Esophagus mucosa (tissue), 1 donor: ENCODE results near the gene ARL5B. TPM values are rescaled to one million over a fixed set of nuclear protein-coding genes. Genes with fewer than 3 reads are reported as not detected.
A peak's percentile ranks its signal among the peaks of the same experiment; 100 is the strongest.
"Not testable (repeated sequence)": the region's sequence is repeated elsewhere in the genome, so short reads cannot be mapped to it uniquely, and the experiment has no call there.

ENCODE experiments used
- ATAC-seq: fragments of 200-7000 bp; cut with Tn5 transposase; one replicate; pipeline ENCODE4 v1.9.1; 2020
- total RNA-seq: library from RNA; stranded (reverse); gene quantifications from one replicate; pipeline ENCODE4 v1.2.4, GENCODE V29; 2023
- donor health status: DM: yes; HTN: yes; CAD: no.

Gene ARL5B, protein sequence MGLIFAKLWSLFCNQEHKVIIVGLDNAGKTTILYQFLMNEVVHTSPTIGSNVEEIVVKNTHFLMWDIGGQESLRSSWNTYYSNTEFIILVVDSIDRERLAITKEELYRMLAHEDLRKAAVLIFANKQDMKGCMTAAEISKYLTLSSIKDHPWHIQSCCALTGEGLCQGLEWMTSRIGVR
- total RNA-seq = 9.5 TPM

DNA sequence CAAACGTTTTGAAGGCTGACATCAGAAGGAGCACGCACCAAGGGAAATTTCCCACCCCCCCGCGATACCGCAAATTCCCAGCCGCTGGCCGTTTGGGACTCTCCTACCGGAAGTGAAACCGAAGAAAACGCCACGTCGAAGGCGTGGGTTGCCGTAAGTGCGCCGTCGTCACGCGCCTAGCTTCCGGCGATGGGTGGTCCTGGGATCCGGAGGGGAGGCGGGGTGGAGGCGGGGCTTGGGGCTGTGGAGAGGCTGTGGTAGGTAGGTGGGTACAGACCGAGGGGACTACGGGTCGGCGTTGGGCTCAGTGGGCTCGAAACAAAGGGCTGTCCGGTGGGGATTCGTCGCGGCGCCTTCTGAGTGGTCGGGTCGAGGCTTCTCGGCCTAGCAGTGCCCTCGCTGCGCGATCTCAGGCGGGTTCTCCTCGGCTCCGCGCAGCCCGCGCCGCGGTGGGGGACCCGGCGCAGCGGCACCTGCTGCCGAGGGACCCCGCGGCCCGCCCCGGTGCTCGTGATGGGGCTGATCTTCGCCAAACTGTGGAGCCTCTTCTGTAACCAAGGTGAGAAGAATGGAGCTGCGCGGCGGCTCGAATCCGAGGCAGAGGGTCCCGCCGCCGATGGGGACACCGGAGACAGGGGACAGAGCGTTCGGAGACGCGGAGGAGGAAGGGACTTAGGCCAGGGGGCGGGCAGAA lies at the start of gene ARL5B:
ARL5B (plus strand) TSS at position 307 of the 694 bp plus-strand sequence; CDS start at position 514, 207 bp downstream.
- peak; percentile 100 for ATAC-seq

DNA sequence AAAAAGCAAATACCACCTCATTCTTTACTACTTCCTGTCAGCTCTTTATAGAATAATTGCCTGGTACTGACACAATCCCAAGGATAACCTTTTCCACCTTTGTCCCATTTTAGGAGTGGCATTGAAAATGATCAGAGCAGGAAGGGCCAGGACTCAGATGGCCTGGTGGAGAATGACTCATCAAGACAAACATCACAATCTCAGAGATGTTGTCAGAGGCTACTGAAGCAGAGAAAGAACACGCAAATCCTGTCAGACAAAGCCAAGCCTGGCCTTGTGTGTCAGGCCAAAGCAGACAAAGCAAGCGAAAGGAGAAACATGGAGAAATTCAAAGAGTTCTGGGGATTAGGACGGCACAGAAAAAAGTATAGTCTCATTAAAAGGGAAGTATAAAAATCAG lies 48.7 kb upstream of the ARL5B start:
- ATAC-seq = peak; percentile 99

DNA sequence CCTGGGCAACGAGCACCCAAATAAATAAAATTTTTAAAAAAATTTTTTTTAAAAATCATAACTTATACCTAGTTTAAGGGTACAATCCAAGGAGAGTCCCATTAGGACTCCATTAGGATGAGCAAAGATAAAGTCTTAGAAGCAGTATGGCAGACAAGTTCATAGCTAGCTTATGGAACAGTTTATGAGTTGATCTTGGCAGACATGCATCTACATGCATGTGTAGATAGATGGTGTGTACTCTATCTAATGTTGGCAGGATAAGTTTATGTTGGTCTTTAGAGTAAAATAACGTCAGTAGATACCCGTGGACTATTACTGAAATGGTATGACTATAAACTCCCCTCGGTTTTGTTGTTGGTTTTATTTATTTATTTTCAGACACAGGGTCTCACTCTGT lies 48.1 kb upstream of the ARL5B start:
- ATAC-seq = no peak

DNA sequence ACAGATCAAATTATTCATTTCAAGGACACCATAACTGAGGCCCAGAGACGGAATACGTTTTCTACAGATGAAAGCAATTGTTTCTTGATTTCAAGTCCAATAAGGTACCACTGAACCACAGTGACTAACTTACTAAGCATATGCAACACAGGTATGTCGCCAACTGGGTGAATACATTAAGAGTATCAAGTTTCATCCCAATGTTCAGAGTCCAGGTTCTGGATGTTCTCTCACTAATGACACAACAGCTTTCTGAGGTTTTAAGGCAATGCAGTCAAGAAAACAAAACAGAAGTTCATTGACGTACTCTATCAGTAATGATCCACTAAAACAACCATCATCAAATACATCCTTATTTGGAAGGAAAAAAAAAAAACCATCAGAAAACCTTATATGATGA lies 43.6 kb upstream of the ARL5B start:
- no peak for ATAC-seq

DNA sequence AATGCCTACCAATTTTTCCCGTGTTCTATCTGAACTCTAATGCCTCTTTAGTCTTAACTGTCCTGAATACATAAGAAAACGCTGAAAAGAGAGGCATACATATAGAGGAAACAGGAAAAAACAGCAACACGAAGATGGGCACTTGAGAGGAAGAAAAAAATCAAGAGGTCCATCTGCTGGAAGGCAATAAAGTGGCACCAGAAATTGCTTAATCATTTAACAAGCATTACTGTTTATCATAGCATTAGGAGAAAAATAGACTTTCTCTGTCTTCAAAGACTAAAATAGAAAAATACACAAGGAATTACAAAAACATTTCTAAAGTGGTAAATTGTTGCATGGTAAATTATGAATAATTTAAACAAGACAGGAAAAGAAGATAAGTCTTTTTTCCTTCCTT lies 42.9 kb upstream of the ARL5B start:
- no peak for ATAC-seq

DNA sequence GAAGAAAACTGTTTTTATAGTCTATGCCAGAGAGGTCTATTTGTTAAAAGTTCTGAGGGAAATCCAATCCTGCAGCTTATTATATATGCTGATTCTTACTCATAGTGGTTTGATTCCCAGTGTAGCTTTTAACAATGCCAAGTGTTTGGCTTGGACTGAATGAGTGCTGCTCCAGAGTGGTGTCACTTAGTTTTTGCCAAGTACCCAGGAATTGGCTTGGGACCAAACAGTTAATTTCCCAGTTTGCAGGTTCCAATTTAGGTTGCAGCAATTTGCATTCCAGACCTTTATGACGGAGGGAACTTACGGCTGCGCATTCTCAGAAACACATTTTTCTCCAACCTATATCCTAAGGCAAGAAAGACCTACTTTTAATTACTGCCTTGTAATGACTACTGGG lies 40.2 kb upstream of the ARL5B start:
- ATAC-seq = no peak

DNA sequence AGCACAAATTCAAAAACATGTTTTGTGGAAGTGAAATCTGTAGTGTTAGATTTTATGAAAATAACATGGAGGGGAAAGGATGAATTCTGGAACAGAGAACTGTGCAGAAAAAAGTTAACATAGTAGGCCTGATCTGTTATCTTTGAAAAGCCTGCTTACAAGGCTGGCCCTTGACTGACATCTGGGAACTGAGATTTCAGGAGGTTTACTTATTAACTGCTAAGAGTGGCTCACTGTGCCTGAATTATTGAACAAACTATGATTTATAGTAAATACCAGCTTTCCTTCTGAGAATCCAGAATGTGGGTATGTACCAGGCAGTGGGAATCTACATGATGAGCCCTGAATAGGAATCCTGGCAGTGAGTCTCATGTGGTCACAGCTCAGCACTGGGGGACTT lies 38.4 kb upstream of the ARL5B start:
- no peak for ATAC-seq

DNA sequence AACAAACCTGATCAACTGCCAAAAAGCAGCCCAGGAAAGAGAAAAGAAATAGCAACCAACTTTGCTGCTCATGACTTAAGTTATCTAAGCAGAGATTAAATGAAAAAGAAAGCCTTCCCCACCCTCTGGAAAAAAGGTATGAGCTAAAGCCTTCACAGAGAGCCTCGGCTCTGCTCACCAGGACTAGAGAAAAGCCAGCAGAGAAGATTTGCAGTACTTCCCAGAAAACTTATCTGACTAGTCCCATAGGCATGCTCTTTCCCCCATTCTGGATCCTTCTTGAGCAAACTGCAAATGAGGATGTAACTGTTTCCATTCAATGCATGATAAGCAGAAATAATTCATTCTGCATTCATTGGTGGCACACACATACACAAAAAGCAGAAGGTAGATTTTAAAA lies 35.6 kb upstream of the ARL5B start:
- not testable (repeated sequence) for ATAC-seq

DNA sequence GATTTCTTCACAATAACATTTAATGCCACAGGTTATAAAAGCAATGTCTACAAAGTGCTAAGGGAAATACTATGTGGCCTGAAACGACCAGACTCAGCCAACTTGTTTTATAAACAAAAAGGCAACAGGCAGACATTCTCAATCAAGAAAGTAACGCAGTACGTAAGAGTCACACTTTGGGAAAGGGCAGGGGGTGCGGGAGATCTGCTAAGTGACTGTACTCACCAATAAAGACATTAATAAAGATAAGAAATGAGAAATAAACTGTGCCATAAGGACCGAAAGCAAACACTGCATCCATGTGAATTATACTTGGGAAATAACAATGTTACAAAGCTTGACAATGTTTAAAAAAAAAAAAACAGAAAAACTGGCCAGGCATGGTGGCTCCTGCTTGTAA lies 33.3 kb upstream of the ARL5B start:
- ATAC-seq = no peak

DNA sequence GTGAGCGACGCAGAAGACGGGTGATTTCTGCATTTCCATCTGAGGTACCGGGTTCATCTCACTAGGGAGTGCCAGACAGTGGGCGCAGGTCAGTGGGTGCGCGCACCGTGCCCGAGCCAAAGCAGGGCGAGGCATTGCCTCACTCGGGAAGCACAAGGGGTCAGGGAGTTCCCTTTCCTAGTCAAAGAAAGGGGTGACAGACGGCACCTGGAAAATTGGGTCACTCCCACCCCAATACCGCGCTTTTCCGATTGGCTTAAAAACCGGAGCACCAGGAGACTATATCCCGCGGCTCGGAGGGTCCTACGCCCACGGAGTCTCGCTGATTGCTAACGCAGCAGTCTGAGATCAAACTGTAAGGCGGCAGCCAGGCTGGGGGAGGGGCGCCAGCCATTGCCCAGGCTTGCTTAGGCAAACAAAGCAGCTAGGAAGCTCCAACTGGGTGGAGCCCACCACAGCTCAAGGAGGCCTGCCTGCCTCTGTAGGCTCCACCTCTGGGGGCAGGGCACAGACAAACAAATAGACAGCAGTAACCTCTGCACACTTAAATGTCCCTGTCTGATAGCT lies 31.7 kb upstream of the ARL5B start:
- not testable (repeated sequence) for ATAC-seq

DNA sequence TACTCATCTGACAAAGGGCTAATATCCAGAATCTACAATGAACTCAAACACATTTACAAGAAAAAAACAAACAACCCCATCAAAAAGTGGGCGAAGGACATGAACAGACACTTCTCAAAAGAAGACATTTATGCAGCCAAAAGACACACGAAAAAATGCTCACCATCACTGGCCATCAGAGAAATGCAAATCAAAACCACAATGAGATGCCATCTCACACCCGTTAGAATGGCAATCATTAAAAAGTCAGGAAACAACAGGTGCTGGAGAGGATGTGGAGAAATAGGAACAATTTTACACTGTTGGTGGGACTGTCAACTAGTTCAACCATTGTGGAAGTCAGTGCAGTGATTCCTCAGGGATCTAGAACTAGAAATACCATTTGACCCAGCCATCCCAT lies 26.7 kb upstream of the ARL5B start:
- not testable (repeated sequence) for ATAC-seq

DNA sequence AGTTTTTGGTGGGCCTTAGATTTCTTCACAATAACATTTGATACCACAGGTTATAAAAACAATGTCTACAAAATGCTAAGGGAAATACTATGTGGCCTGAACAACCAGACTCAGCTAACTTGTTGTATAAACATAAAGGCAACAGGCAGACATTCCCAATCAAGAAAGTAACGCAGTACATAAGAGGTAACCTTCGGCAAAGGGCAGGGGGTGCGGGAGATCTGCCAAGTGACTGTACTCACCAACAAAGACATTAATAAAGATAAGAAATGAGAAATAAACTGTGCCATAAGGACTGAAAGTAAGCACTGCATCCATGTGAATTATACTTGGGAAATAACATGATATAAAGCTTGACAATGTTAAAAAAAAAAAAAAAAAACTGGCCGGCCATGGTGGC lies 23.2 kb upstream of the ARL5B start:
- no peak for ATAC-seq

DNA sequence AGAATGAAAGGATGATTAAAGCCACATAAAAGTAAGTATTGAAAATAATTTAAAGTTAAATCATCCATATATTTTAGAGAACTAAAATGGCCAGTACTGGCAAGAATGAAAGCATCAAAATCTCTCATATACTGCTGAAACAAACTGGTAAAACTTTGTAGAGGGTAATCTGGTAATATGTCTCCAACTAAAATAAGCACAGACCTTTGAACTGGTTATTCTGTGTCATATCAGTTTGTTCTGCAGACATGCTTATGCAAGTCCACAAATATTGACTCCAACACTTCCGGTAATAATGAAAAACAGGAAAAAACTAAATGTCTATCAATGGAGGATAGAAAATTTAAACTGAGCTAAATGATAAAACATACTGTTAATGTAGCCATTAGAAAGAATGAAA lies 21.8 kb upstream of the ARL5B start:
- ATAC-seq = not testable (repeated sequence)

DNA sequence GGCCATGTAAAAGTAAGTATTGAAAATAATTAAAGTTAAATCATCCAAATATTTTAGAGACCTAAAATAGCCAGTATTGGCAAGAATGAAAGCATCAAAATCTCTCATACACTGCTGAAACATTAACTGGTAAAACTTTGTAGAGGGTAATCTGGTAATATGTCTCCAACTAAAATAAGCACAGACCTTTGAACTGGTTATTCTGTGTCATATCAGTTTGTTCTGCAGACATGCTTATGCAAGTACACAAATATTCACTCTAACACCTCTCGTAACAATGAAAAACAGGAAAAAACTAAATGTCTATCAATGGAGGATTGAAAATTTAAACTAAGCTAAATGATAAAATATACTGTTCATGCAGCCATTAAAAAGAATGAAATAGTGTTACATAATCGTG lies 19.5 kb upstream of the ARL5B start:
- ATAC-seq = not testable (repeated sequence)

DNA sequence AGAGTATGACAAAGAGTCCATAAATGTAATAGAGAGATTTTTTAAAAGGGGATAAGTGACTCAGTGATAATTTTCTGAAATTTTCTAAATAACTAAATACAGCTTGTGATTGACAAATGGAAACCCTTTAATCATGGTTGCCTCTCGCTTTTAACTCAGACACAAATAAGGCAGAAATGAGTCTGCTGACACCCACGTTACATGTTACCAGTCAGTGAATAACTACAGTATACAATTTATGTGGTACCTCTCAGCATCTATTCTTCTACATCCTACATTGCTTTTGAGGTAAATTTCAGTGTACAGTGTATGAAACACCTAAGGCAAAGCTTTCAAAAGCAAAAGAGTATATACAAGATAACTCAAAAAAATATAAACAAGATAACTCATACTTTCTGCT lies 12.1 kb upstream of the ARL5B start:
- no peak for ATAC-seq

DNA sequence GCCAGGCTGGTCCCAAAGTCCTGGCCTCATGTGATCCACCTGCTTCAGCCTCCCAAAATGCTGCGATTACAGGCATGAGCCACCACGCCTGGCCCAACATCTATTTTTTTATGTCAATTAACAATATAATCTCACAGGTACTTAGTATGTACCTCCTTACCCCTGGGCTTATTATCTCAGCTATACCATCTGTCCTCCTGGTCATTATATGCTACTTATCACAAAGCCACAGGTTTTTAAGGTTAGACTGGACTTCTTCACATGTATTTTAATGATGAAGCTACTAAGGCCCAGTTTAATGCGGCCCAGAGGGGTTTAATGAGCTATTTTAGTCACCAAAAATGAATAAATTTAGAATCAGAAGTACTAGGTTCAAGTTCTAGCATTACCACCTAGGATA lies 11.3 kb upstream of the ARL5B start:
- no peak for ATAC-seq

DNA sequence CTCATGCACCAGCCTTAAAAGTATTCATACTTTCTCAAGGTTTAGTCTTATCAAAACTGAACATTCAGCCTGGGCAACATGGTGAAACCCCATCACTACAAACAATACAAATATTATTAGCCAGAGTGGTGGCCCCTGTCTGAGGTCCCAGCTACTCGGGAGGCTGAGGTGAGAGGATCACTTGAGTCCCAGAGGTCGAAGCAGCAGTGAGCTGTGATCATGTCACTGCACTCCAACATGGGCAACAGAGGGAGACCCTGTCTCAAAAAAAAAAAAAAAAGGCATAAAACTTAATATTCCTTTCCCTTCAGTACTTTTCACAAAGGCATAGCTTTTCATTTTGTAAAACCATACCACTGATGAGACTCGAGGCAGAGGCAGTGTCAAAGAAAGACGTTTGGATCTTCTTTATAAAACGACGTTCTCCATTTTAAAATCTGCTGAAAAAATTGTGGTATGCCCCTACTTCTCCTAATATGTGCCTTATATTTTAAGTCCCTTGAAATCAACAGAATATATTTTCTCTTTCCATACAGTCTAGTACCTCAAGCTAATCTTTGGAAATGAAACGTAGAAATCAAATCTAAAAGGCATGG lies 9.8 kb upstream of the ARL5B start:
- no peak for ATAC-seq

DNA sequence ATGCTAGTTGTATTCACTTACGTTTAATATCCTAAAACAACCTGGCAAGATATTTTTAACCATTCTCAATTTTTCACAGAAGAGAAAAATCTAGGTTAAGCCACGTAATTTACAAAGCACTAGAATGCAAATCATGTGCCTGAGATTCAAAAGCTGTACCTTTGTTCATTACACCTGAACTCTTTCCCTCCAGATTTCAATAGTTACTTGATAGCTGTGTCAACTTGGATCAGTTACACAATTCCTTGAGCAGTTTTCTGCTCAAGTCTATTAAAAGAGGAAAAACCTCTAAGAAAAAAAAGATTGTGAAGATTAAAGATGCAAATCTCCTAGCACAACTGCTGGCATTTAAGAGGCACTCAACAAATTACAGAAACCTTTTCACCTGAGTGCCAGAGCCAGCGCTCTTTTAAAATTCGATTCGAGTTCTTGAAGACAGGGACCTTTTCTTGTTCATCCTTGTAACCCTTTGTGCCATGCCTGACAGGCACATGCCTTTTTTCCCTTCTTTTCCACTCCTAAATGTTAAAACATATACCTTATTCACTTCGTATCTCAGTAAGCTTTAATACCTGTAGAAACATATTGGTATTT lies 8.7 kb upstream of the ARL5B start:
- ATAC-seq = no peak

DNA sequence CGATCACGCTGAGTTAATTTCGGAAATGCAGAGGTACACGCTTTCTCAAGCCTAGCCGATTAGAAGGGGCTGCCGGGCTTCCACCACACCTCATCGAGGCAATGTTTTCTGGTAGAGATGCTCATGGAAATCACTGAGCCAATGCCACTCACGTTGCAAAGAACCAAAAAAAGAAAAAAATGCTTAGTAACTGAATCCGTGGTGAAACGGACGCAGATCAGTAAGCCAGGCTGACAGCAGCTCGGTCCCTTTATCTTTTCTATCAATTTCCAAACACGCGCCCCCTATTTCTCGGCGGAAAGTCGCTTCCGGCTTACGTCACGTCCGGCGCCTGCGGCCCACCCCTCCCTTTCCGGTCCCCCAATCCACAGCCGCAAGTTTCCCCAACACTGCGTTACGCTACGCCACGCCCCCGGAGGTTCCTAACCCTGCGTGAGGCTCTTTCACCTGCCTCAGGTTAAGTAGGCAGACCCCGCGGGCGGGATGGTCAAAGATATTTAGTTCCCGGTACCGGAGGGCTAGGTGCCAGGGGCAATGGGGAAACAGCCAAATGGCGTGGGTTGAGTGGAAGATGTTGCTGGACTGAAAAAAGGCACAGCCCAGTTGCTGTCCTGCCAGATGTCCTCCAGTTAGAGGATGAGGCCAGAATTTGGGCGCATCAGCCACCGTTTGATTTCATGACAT lies 7.8 kb upstream of the ARL5B start, which contains the start of gene NSUN6:
NSUN6 (minus strand) TSS at position 264 of the 684 bp plus-strand sequence. CDS start 384 bp downstream, outside the sequence.
- peak; percentile 99 for ATAC-seq

DNA sequence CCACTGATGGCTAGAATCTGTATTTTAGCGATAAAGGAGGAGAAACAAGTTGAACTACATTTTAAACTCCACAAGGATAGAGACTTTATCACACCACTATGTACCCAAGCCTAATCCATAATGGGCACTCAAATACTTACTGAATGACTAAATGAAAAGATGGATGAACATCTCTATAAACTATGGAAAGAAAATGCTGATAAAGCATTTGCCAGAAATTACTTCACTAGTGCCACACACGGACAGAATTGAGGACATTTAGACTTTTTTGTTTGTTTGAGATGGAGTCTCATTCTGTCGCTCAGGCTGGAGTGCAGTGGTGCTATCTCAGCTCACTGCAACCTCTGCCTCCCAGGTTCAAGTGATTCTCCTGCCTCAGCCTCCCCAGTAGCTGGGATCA lies 6.1 kb upstream of the ARL5B start:
- no peak for ATAC-seq

DNA sequence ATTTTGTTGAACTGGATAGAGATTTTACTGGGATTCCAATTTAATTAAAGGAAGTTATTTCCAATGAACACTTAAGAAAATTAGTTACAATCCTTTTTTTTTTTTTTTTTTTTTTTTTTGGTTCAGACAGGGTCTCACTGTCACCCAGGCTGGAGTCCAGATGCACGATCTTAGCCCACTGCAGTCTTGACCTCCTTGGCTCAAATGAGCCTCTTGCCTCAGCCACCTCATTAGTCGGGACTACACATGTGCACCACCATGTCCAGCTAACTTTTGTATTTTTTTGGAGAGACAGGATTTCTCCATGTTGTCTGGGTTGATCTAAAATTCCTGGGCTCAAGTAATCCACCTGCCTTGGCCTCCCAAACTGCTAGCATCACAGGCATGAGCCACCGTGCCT lies 2.5 kb upstream of the ARL5B start:
- no peak for ATAC-seq

DNA sequence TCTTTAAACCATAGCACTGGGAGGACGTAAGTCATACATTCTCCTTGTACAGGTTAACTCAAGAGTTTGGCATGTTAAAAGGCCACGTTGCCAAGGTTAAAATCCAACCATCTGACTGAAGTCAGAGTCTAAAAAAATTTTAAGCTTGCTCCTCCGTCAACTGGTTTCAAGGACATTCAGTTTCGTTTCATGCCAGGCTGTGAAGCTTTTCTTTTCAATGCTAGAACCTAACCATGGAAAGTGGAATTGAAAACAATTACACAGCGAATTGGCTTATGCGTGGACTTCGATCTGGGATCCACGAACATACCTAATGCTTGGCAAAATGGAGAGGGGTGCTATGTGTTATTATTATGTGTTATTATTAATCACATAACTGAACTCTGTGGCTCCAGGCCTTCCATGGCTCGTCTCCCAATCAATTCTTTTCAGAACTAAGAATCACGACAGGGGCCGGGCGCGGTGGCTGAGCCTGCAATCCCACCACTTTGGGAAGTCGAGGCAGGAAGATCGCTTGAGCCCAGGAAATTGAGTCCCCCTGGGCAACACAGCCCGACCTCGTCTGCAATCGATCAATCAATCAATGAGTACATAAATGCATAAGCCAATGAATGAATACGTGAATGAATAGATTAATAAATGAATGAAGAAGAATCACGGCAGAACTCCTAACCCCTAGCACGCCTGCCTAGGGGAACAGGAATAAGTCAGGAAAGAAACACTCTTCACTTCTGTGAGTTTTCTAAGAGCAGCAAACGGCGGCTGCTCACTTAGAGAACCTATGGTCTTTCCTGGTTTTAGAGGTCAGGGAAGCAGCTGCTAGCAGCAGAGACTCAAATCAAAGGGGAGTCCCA lies 733 bp upstream of the ARL5B start:
- no peak for ATAC-seq
